ENCODE measurements around the gene PRND. TPM values are rescaled to one million over a fixed set of nuclear protein-coding genes. Genes with fewer than 3 reads are reported as not detected.

The PRND gene, protein sequence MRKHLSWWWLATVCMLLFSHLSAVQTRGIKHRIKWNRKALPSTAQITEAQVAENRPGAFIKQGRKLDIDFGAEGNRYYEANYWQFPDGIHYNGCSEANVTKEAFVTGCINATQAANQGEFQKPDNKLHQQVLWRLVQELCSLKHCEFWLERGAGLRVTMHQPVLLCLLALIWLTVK
- 2.0 TPM for total RNA-seq

DNA sequence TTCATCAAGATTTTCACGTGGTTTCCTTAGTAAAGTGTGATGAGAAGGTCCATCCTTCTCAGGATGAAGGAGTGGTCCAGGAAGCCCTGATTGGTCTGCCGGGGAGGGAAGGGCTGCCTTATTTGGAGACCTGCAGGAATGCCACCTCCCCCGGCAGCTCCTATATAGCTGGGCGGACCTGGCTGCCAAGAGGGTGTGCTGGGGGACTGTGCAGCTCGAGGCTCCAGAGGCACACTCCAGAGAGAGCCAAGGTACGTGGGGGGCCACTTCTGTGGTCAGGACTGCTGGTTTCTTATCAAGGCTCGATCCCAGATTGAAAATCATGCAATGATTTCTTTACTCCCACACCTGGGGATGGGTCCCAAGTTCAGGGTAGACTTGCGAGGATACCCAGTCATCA lies at the start of gene PRND:
PRND (plus strand) TSS at position 191 of the 400 bp plus-strand sequence. CDS start 2,643 bp downstream, outside the sequence.
- DNase-seq (ENCODE audit: low spot score in 2 of 2) = no peak
- no peak for FAIRE-seq

DNA sequence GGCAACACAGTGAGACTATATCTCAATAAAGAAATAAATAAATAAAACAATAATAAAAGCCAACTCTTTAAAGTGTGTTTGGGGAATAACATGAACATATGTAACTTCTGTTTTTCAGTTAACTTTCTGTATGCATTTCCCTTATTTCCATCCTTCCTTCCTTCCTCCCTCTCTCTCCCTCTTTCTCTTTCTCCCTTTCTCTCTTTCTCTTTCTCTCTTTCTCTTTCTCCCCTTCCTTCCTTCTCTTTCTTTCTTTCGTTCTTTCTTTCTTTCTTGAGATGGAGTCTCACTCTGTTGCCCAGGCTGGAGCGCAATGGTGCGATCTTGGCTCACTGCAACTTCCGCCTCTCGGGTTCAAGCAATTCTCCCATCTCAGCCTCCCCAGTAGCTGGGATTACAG lies 48.8 kb upstream of the PRND start:
- DNase-seq (ENCODE audit: low spot score in 2 of 2) (no peak), FAIRE-seq (no peak)

DNA sequence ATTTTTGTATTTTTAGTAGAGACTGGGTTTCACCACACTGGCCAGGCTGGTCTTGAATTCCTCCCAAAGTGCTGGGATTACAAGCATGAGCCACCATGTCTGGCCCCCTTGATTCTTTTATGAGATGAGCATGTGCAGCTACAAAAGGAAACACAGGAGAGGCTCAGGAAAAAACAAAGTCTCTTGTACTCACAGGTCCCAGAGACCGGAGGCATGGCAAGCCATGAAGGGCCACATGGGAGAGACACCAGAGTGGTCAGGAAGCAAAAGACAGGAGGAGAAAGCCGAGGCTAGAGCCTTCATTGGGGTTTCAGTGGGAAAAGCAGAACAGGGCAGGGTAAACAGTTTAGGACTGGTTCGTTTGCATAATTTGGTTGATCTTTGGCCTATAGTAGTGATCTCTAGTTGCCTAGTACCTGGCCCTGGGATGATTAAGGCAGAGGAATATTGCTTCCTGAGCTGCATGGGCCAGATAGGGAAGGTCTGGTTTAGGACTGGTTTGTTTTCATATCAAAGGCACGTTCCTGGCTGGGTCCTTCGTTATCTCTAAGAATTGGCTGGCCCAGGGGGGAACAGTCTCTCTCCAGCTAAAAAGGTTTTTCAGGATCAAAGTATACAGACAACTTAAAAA lies 48.2 kb upstream of the PRND start:
- no peak for FAIRE-seq

DNA sequence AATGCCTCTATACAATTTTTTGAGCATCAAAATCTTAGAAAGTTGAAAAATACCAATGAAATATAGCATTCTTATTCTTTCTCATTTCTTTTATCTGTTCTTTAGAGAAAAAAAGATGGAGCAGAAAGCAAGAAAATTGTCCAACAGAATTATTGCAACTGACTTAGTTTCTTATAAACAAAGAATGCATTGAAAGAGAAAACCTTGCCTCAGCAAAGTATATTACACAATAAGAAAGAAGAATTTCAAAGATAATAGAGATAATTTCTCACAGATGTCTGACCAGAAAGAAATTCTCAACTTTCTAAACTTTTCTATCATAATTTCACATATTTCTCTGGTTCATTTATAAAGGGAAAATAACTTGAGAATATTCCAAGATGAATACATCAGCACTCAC lies 47.0 kb upstream of the PRND start:
- FAIRE-seq = no peak

More for the DNA sequence above, 48.2 kb upstream of the PRND start:
- no peak for DNase-seq (ENCODE audit: low spot score in 2 of 2)

DNA sequence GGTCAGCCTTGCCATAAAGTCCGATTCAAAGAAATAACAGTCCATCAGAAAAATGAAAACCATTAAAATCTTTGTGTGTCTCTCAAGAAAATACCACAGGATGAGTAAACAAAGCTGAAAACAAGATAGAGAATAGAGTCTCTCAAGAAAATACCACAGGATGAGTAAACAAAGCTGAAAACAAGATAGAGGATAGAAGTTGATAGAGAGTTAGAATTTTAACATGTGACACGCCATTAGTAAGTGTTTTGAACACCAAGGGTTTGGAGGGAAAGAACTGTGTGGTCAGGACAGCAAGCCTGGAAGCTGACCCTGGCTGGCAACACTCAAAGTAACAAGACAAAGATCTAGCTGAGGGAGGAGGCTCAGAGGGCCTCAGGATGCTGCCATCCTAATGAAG lies 43.9 kb upstream of the PRND start:
- FAIRE-seq = no peak
- DNase-seq (ENCODE audit: low spot score in 2 of 2) = no peak

More for the DNA sequence above, 47.0 kb upstream of the PRND start:
- no peak for DNase-seq (ENCODE audit: low spot score in 2 of 2)

DNA sequence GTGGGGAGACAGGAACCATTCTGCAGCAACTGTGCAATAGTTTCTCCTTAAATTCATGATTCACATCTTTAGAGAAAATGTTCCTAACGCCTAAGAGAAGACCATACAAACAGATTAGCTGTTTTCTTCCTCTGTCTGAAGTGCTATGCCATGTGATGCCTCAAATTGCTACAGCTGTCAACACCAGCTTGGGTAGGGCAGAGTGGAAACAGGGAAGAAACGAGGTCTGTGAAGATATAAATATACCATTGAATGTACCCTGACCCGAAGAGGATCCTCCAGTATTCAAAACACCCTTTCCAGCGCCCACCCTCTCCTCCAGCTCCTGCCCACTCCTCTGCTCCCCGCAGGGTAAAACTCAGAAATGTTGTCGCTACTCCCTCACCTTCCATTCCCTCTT lies 40.3 kb upstream of the PRND start:
- FAIRE-seq (no peak), DNase-seq (ENCODE audit: low spot score in 2 of 2) (no peak)

DNA sequence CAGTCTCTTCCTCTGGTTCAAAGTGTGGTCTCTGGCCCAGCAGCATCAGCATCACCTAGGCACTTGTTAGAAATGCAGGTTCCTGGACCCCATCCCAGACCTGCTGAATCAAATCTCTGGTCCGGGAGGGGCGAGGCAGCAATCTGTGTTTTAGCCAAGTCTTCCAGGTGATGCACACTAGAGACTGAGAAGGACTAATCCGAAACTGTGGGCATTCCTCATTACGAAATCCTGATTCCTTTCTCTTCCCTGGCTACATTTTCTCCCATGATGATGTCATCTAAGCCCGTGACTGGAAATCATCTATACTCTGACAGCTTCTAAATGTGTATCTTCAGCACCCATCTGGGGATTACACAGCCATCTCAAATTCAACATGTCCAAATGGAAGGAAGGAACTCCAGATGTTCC lies 39.7 kb upstream of the PRND start:
- DNase-seq (ENCODE audit: low spot score in 2 of 2) (no peak), FAIRE-seq (no peak)

DNA sequence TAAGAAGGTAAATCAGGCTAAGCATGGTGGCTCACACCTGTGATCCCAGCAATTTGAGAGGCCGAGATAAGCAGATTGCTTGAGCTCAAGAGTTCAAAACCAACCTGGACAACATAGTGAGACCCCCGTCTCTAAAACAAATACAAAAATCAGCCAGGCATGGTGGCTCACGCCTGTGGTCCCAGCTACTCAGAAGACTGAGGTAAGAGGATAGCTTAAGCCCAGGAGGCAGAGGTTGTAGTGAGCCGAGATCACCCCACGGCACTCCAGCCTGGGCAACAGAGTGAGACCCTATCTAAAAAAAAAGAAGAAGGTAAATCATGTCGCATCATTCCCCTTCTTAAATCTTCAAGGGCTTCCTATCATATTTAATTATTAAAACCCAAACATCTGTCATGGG lies 39.0 kb upstream of the PRND start:
- FAIRE-seq = no peak
- DNase-seq (ENCODE audit: low spot score in 2 of 2) = no peak

DNA sequence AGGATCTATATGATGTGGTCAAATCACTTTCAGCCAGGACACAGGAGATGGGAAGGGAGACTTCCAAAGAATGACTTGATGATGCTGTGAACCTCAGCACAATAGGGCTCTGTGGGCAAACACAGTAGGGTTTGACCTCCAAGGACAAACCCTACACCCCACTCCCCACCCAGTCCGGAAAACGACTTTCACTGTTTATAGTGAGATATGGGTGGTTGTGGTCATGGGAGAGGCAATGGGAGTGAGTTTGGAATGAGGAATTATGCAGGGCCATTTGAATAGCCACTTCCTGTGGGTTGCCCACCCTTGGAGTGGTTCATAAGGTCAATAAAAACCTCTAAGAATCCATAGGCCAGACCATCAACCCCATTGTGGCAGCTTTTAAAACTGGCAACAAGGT lies 38.4 kb upstream of the PRND start:
- DNase-seq (ENCODE audit: low spot score in 2 of 2) = no peak
- FAIRE-seq = no peak

DNA sequence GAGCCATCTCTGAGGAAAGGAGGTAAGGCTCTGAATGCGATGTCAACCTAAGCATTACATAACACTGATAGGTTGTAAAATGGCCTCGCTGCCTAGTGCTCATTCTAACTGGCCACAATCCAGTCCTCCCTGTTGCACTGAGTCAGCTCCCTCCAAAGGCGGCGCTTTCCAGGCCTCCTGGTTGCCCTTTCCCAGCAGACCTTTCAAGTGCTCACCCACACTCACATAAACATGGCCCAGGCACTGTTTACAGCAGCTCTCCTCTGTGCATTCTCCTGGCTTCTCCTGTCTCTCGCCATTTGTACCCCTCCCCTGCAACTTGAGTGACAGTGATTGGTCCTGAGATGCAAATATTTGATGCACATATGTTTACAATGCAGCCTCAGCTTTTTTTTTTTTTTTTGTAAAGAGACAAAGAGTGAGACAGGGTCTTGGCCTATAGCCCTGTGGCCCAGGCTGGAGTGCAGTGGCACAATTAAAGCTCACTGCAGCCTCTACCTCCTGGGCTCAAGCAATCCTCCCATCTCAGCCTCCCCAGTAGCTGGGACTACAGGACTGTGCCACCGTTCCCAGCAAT lies 36.8 kb upstream of the PRND start:
- FAIRE-seq (no peak), DNase-seq (ENCODE audit: low spot score in 2 of 2) (no peak)

DNA sequence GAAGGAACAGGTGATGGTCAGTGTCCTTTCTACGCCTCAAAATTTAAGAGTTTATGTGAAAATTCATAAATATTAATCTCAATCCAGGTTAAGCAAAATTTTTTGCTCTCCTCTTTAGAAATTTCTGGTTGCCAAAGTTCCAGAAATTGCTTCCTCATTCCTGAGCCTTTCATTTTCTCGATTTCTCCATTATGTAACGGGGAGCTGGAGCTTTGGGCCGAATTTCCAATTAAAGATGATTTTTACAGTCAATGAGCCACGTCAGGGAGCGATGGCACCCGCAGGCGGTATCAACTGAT lies 35.8 kb upstream of the PRND start:
- no peak for FAIRE-seq
- no peak for DNase-seq (ENCODE audit: low spot score in 2 of 2)

DNA sequence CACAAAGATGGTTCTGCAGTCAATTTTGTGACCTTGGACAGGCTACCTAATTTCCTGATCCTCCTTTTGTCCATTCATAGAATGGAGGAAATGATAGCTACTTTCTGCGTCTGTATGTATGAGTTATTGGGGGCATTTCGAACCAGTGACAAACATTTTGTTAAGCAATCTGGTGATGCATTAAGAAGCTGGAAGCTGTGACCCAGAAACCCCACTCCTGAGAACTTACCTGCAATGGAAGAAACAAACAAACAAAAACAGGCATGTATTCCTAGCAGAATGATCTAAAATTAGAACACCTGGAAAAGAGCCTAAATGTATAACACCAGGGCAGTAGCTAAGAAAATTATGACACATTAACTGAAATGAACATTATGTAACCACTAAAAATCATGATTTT lies 33.4 kb upstream of the PRND start:
- FAIRE-seq (no peak), DNase-seq (ENCODE audit: low spot score in 2 of 2) (no peak)

DNA sequence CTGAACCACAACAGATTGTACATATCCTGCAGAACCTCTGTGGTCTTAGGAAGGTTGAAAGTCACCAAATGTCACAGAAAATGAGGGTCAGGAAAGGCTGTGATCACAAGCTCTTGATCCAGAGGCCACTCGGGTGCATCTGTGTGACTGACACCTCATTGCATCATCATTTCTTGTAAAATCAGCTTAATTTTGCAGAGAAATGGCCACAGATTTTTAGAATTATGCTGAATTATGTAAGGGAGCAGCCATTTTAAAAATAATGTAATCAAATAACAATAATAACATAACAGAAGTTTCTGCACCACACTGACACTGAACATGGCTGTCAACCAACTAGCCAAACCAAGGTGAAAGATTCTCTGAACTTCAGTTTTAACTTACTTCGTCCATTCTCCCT lies 32.5 kb upstream of the PRND start:
- DNase-seq (ENCODE audit: low spot score in 2 of 2) (no peak), FAIRE-seq (no peak)

DNA sequence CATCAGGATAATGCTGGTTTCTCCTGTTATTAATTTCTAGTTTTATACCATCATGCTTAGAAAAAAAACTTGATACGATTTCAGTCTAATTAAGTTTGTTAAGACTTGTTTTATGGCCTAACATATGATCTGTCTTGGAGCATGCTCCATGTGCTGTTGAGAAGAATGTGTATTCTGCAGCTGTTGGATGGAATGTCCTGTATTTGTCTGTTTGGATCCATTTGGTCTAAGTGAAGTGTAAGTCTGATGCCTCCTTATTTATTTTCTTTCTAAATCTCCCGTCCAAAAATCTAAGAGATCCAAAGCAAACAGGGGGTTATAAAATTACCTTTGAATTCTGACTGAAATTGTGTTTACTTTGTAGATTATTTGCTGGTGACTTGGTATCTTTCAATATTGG lies 30.0 kb upstream of the PRND start:
- FAIRE-seq (no peak), DNase-seq (ENCODE audit: low spot score in 2 of 2) (no peak)

DNA sequence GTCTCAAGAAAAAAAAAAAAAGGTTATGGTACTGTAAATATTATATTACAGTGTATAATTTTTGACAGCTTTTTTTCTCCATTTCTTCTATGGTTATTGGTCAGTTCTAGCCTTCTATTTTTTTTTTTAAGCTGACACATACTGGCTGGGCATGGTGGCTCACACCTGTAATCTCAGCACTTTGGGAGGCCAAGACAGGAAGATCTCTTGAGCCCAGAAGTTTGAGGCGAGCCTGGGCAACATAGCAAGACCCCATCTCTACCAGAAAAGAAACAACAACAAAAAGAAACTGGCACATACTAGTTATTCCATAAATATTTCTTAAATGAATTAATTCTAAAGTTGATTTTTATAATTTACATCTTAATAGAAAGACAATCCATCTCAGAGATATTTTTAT lies 27.6 kb upstream of the PRND start:
- DNase-seq (ENCODE audit: low spot score in 2 of 2) (no peak), FAIRE-seq (no peak)

DNA sequence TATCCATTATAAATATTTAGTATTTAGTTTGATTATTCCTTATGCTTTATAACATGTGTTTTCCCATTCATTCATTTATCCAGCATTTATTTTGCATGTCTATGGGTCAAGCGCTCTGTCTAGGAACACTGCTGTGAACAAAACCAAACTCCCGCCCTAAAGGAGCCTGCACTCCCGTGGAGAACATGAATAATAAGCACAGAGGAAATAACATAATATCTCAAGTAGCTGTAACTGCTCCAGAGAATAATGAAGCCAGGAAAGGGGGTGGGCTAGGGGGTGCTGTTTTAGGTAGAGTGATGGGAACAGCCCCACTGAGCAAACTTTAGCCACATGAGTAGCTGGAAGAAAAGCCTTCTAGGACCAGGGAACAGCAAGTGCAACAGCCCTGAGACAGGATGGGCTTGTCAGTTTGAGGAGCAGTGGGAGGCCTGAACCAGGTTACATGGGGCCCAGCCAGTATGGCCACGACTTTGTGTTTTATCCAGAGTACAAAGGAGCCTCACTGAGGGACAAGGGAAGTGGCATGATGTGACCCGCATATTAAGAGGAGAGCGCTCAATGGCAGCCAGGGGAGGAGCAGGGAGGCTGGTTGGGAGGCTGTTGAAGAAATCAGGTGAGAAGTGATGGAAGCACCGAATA lies 24.4 kb upstream of the PRND start:
- DNase-seq (ENCODE audit: low spot score in 2 of 2) (no peak), FAIRE-seq (no peak)

DNA sequence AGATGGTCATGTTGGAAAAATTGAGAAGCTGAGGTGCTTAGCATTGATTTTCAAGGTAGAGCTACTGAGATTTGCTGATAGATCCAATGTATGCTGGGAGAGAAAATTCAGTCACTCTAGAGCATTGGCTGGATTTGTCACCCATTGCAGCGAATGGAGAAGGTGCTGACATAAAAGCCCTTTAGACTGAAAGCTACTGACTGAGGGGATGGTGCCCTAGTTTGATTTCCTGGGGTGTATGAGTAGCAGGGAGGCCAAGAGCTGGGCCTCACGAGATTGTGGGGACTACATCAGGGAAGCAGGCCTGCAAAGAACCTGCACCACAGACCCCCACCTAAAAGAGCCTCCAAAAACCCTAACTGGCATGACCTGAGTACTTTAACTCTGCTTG lies 23.9 kb upstream of the PRND start:
- FAIRE-seq = no peak
- DNase-seq (ENCODE audit: low spot score in 2 of 2) = no peak

DNA sequence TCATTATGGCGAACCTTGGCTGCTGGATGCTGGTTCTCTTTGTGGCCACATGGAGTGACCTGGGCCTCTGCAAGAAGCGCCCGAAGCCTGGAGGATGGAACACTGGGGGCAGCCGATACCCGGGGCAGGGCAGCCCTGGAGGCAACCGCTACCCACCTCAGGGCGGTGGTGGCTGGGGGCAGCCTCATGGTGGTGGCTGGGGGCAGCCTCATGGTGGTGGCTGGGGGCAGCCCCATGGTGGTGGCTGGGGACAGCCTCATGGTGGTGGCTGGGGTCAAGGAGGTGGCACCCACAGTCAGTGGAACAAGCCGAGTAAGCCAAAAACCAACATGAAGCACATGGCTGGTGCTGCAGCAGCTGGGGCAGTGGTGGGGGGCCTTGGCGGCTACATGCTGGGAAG lies 22.5 kb upstream of the PRND start:
- FAIRE-seq (no peak), DNase-seq (ENCODE audit: low spot score in 2 of 2) (no peak)

DNA sequence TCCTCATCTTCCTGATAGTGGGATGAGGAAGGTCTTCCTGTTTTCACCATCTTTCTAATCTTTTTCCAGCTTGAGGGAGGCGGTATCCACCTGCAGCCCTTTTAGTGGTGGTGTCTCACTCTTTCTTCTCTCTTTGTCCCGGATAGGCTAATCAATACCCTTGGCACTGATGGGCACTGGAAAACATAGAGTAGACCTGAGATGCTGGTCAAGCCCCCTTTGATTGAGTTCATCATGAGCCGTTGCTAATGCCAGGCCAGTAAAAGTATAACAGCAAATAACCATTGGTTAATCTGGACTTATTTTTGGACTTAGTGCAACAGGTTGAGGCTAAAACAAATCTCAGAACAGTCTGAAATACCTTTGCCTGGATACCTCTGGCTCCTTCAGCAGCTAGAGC lies 21.8 kb upstream of the PRND start:
- no peak for DNase-seq (ENCODE audit: low spot score in 2 of 2)
- FAIRE-seq = no peak

DNA sequence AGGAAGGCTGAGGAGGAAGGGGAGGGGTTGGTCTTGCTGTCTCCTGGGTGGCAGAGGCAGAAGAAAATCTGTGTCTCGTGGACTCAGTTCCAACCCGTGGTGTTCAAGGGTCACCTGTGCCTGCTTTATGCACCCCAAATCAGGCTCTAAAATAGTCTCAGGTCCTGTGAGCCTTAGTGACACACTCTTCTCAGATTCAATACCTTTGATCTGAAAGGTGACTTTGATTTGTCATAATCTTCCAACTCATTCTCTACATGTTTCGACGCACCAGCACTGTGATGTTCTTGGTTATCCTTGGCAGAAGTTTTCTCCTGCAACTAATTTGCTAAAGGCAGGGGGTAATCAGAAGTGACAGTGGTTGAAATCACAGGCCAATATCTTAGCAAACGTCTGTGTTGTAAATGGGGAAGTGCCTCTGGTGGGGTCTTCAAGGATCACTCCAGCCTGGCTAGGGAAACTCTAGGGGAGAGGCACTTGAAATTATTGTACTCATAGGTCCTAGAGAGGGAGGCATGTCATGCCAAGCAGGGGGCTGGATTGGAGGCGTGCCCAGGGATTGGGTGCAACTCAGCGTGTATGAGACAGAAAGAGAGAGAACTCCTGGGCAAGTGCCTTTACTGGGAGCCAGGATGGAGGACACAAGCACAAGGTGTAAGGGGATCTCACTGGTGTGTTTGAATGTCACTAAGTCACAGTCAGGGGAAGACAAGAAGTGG lies 19.0 kb upstream of the PRND start:
- DNase-seq (ENCODE audit: low spot score in 2 of 2) = no peak
- FAIRE-seq = no peak

DNA sequence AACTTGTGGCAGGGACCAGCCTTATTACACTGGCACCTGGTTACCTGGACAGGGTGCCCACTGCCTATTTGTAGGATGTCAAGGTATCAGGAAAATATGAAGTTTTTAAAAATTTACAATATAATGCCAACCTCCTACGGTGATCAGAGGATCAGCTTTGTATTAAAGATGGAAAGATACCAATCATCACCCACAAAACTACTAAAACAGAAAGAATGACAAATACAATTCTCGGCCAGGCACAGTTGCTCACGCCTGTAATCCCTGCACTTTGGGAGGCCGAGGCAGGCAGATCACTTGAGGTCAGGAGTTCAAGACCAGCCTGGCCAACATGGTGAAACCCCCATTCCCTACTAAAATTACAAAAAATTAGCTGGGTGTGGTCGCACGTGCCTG lies 18.4 kb upstream of the PRND start:
- no peak for DNase-seq (ENCODE audit: low spot score in 2 of 2)
- no peak for FAIRE-seq
